HG03060 (cell line): ENCODE results near the gene ELAVL4.

Experiments used
- ATAC-seq: cut with Tn5 transposase; IDR thresholded peaks from one replicate; pipeline ENCODE4 v1.9.1; 2021; ENCODE audit warnings: low read depth, moderate number of reproducible peaks; ENCODE audit not compliant: unreplicated experiment

The ELAVL4 gene

DNA sequence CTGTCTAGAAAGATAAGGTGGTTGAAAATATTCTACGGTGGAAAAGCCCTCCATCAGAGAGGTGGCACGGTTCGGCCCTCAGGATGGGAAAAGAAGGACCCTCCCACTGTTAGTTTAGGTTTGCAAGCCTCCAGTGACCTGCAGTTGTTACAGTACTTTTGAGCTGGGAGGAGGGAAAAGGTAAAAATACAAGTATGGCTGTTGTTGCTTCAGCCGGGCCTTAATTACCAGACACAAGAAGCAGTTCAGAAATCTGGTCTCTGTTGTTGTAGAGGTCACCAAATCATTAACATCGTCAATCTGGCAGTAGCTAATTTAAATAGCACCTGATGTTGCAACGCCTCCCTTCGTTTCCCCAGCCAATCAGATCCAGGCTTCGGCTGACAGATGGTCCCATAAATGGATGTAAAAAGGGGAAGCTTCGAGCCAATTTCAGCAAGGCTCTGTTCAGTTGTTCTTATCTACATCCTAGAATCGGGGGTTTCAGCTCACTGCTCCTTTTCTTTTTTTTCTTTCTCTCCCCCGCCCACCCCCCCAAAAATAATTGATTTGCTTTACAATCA is at the start of gene ELAVL4:
Gene ELAVL4, plus strand, starts transcription at position 424 of the 563 bp plus-strand sequence. CDS start 270 bp downstream, outside the sequence.
- ATAC-seq = no peak

GRCh38 chr1:50060279-50060678 is 48.4 kb upstream of the ELAVL4 start:
- ATAC-seq = no peak

- ATAC-seq = no peak
These were observed 41.9 kb upstream of the ELAVL4 start for GRCh38 chr1:50066806-50067205.

DNA sequence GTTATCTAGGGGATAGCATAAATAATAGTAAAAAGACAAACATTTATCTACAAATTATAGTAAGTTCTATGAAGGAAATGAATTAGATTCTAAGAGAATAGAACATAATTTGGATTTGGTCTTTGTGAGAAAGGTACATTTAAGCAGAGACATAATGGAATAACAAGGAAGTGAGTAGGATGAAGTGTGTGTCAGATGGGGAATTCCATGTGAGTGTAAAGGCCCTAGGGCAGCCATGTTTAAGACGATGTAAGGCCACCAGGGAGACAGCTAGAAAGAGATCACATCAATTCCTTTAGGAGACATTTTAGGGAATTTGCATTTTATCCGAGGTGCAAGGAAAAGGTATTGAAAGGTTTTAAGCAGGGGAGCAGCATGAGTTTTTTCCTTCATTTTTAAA is 33.8 kb upstream of the ELAVL4 start:
- ATAC-seq = no peak

DNA sequence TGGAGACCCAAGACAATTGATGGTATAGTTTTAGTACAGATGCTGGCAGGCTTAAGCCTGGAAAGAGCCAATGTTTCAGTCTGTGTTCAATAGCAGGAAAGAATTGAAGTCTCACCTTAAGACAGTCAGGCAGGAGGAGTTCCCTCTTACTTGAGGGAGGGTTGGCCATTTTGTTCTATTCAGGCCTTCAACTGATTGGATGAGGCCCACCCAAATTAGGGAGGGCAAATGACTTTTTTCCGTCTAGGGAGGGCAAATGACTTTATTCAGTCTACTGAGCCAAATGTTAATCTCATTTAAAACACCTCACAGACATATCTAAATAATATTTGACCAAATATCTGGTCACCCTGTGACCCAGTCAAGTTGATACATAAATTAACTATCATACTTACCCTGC is 31.4 kb upstream of the ELAVL4 start:
- ATAC-seq = no peak

- ATAC-seq = no peak
These were observed 27.7 kb upstream of the ELAVL4 start for GRCh38 chr1:50080904-50081586.

GRCh38 chr1:50084389-50084788 is 24.3 kb upstream of the ELAVL4 start:
- ATAC-seq = no peak

GRCh38 chr1:50091068-50091467 is 17.7 kb upstream of the ELAVL4 start:
- no peak for ATAC-seq

- no peak for ATAC-seq
These were observed 13.0 kb upstream of the ELAVL4 start for GRCh38 chr1:50095716-50096115.

GRCh38 chr1:50097021-50097679 is 11.6 kb upstream of the ELAVL4 start:
- ATAC-seq = no peak

- ATAC-seq = no peak
These were observed 10.9 kb upstream of the ELAVL4 start for GRCh38 chr1:50097791-50098190.

DNA sequence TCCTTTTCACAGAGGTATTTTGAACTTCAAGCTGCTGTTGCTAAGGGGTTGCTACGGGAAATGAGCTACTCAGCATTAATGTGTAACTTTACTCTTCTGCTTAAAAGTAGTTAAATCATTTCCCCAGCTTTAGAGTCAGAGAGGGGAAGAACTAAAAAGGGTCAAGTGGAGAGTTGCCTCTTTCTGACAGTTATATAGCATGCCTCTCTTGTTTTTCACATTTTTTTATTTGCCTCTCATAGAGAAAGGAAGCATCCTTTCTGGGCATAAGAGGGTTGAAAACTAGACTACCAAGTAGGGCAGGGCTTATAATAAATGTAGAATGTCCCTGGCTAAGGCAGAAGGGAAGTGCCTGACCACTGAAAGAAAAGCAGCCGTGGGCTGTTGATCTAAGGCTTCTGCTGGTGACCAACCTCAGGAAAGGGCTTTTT is 10.1 kb upstream of the ELAVL4 start:
- no peak for ATAC-seq

DNA sequence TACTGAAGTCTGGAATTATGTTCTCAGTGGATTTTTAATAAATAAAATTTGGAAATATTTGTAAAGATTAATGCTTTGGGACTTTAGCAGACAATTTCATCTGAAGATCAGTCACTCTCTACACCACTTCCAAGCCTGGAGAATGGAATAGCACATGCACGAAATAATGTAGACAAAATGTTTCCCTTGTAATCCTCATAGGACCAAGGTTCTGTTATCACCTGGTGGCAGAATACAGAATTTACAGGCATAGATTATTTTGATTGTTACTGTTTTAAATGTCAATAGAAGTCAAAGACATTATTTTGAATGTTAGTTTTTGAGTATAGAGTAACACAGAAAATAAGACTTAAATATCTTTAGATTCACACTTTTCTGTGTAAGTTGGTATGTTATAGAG is 9.1 kb upstream of the ELAVL4 start:
- no peak for ATAC-seq

- ATAC-seq = no peak
These were observed 5.1 kb upstream of the ELAVL4 start for GRCh38 chr1:50103615-50104081.

GRCh38 chr1:50105433-50105832 is 3.3 kb upstream of the ELAVL4 start:
- ATAC-seq = no peak

DNA sequence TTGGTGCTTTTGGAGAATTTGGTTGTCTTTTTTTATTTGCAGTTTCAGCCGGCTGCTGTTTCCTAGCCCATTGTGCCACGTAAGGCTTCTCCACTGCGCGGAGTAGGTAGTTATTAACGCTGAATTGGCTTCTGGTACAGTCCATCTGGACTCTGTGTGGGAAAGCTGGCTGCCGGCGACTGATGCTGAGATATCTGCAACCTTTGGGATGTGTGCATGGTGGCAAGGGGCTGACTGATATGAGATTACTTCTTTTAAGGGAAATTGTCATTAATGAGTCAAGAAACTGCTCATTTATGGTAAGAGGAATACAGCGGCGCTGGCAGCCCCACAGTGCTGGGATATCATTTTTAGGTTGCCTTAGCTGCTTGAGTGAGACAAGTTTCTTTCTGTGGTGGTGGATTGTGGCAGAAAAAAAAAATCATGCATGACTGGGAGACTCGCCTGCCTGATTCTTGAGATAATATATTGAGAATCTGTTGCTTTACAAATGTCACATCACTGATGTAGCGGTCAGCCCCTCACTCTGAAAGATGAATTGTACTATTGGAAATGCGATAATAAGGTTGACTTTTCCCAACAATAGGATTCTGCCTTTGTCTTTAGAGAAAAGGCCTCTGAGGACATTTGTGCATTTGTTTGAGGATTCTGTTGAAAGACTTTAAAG is 2.5 kb upstream of the ELAVL4 start:
- ATAC-seq = no peak

- no peak for ATAC-seq
These were observed 396 bp downstream of the ELAVL4 start for GRCh38 chr1:50109116-50109515.

DNA sequence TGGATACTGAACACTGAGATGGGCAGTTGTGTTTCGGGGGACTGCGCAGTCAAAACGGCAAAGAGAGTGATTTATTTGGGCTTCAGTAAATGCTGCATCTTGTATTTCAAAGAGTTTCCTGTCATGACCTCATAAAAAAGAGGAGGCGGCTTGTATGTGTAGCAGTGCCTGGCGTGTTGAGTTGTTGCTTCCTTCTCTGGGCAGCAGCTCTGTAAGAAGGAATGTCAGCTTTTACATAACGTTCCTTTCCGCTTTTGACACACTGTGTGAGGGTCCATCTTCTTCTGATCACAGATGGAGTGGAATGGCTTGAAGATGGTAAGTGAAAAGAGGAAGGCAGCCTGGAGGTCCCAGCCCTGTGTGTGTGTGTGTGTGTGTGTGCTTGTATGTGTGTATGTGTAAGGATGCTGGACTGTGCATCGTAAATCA is 941 bp downstream of the ELAVL4 start:
- no peak for ATAC-seq

- ATAC-seq = no peak
These were observed 1.4 kb downstream of the ELAVL4 start for GRCh38 chr1:50110151-50110550.

DNA sequence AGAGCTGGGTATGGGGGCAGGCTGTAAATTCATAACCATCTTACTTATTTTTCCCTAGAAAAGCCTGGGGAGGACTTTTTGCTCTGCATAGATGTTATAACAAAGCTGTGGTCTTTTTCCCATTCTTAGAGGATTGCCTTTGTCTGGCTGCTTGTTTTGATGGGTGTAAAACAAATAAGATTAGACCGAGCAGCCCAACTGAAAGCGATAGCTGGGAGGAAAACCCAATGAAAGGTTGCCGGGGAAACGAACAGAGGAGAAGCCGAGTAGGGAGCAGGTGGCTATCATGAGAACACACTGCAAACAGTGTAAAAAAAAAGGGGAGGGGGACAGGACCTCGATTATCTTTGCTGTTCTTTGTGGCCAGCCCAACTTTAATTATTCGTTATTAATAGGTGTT is 1.9 kb downstream of the ELAVL4 start:
- ATAC-seq = no peak

GRCh38 chr1:50111503-50111902 is 2.8 kb downstream of the ELAVL4 start:
- no peak for ATAC-seq
